ENCODE results near the gene IKZF1.

The IKZF1 gene

DNA sequence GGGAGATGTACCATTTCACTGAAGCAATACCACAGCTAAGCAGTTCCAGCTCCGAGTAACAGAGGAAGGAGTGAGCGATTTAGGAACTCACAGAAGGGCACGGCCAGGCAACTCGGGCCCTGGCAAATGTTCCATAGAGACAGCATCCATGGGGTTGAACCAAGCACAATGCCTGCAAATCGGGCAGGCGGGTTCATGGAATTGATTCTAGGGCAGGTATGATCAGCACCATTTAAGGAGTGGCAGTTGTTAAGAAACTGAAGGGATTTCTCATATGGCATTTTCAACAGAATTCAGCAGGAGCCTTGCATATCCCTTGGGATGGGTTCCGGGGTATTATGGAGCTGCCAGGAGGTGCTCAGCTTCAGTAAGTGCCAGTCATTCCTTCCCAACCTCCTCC, 66.4 kb downstream of the IKZF1 start:
- no peaks in the 10 kb centered on the region for H3K79me1 ChIP-seq (ENCODE audit: low read depth, low read length)
- no peak overlapping the region for H3K4me2 ChIP-seq (ENCODE audit: insufficient read depth, low read length, poor library complexity, severe bottlenecking)
- no peak overlapping the region for H2BK120ac ChIP-seq (ENCODE audit: low read depth, low read length)
- no peak overlapping the region for H2AFZ ChIP-seq (ENCODE audit: low read length)
- no peaks in the 10 kb centered on the region for H3K4me1 ChIP-seq (ENCODE audit: control insufficient read depth in 2 of 2, insufficient read depth in 1 of 2, low read depth in 1 of 2, low read length in 2 of 2)
- no peak overlapping the region for H2BK5ac ChIP-seq (ENCODE audit: low read length)
- no peak overlapping the region for H3K9ac ChIP-seq (ENCODE audit: low read depth, low read length, poor library complexity)
- no peak overlapping the region for H4K91ac ChIP-seq (ENCODE audit: low read depth, low read length, poor library complexity)
- peaks cover 0 to 3% of the 10 kb centered on the region in 2 donors for H3K9me3 ChIP-seq (replicated peaks in 1 of 2; ENCODE audit: control insufficient read depth in 2 of 2, insufficient read depth in 1 of 2, low read depth in 1 of 2, low read length in 2 of 2)
- no peak overlapping the region for H3K4ac ChIP-seq (ENCODE audit: low read length)
- no peak overlapping the region for H2AK5ac ChIP-seq (ENCODE audit: low read depth, low read length)
- H3K27me3 ChIP-seq (ENCODE audit: control insufficient read depth in 3 of 3, insufficient read depth in 3 of 3, low read depth in 1 of 3, low read length in 3 of 3) = no peaks in the 10 kb centered on the region
- no peak overlapping the region for H3K23ac ChIP-seq (ENCODE audit: low read depth, low read length, poor library complexity)
- no peak for DNase-seq (ENCODE audit: low spot score)
- no peak overlapping the region for H3K18ac ChIP-seq (ENCODE audit: low read length)
- H3K27ac ChIP-seq (replicated peaks; ENCODE audit: low read length) = no peak overlapping the region
- no peaks in the 10 kb centered on the region for H3K36me3 ChIP-seq (replicated peaks in 1 of 2; ENCODE audit: control insufficient read depth in 2 of 2, insufficient read depth in 2 of 2, low read length in 2 of 2)
- no peak overlapping the region for H2BK15ac ChIP-seq (ENCODE audit: low read length)
- H3K4me3 ChIP-seq (ENCODE audit: low read length in 2 of 2) = no peak overlapping the region
- H3K14ac ChIP-seq (ENCODE audit: low read length) = no peak overlapping the region
- no peak overlapping the region for H2BK12ac ChIP-seq (ENCODE audit: low read length)
- no peak overlapping the region for H4K8ac ChIP-seq (ENCODE audit: low read depth, low read length)
- no CpG with 5 or more reads among the region's 7 CpGs for WGBS, 2 donors (ENCODE audit: extremely low coverage in 2 of 2, insufficient read length in 2 of 2, insufficient replicate concordance in 1 of 2)

DNA sequence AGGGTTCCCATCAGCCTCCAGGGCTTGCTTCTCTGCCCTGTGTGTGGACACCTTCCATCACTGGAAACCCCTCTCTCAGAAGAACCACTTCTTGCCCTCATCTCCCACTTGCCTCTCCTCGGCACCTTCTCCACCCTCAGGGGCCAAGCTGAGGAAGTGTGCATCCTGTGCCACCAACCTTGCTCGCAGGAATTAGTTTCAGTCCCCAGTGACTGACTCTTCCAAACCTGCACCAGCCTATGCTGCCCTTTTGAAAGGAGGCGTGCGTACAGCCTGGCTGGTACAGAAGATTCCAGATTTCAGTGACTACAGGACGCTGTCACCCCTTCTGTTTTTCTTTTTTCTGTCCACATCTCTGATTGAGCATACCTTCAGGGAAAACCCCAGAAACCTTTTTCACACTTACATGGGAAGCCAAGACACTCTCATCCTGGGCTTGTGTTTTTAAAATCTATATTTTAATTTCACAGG, 67.1 kb downstream of the IKZF1 start:
- no peak overlapping the region for H3K14ac ChIP-seq (ENCODE audit: low read length)
- no peak overlapping the region for H4K91ac ChIP-seq (ENCODE audit: low read depth, low read length, poor library complexity)
- peaks cover 3% of the 10 kb centered on the region in 2 donors for H3K9me3 ChIP-seq (replicated peaks in 1 of 2; ENCODE audit: control insufficient read depth in 2 of 2, insufficient read depth in 1 of 2, low read depth in 1 of 2, low read length in 2 of 2)
- H3K4me1 ChIP-seq (ENCODE audit: control insufficient read depth in 2 of 2, insufficient read depth in 1 of 2, low read depth in 1 of 2, low read length in 2 of 2) = peaks cover 0 to 5% of the 10 kb centered on the region in 2 donors
- H4K8ac ChIP-seq (ENCODE audit: low read depth, low read length) = no peak overlapping the region
- H3K9ac ChIP-seq (ENCODE audit: low read depth, low read length, poor library complexity) = no peak overlapping the region
- H3K4me3 ChIP-seq (ENCODE audit: low read length in 2 of 2) = no peak overlapping the region
- H3K4me2 ChIP-seq (ENCODE audit: insufficient read depth, low read length, poor library complexity, severe bottlenecking) = no peak overlapping the region
- H2AK5ac ChIP-seq (ENCODE audit: low read depth, low read length) = no peak overlapping the region
- H2BK5ac ChIP-seq (ENCODE audit: low read length) = no peak overlapping the region
- no peaks in the 10 kb centered on the region for H3K36me3 ChIP-seq (replicated peaks in 1 of 2; ENCODE audit: control insufficient read depth in 2 of 2, insufficient read depth in 2 of 2, low read length in 2 of 2)
- no peak for DNase-seq (ENCODE audit: low spot score)
- H3K27ac ChIP-seq (replicated peaks; ENCODE audit: low read length) = no peak overlapping the region
- no peaks in the 10 kb centered on the region for H3K27me3 ChIP-seq (ENCODE audit: control insufficient read depth in 3 of 3, insufficient read depth in 3 of 3, low read depth in 1 of 3, low read length in 3 of 3)
- H3K23ac ChIP-seq (ENCODE audit: low read depth, low read length, poor library complexity) = no peak overlapping the region
- no peak overlapping the region for H2AFZ ChIP-seq (ENCODE audit: low read length)
- H3K18ac ChIP-seq (ENCODE audit: low read length) = no peak overlapping the region
- no peaks in the 10 kb centered on the region for H3K79me1 ChIP-seq (ENCODE audit: low read depth, low read length)
- H2BK120ac ChIP-seq (ENCODE audit: low read depth, low read length) = no peak overlapping the region
- H3K4ac ChIP-seq (ENCODE audit: low read length) = no peak overlapping the region
- H2BK15ac ChIP-seq (ENCODE audit: low read length) = no peak overlapping the region
- WGBS, 2 donors (ENCODE audit: extremely low coverage in 2 of 2, insufficient read length in 2 of 2, insufficient replicate concordance in 1 of 2) = no CpG with 5 or more reads among the region's 5 CpGs
- no peak overlapping the region for H2BK12ac ChIP-seq (ENCODE audit: low read length)

DNA sequence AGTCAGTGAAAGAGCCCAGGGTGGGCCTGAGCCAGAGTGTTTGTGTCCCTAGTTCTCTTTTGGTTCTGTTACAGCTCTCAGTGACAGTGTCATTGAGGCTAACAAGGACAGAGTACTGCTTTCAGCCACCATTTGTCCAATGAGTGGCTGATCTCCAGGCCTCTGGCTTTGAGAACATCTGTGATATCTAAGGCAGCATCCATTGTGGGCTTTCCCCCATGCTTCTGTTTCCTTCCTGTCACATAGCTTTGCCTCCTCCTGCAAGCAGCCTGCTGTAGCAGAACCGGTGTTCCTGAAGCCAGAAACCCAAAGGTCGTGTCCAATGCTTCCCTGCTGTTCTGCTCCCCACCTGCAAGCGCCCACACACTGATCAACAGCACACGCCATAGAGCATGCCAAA, 68.4 kb downstream of the IKZF1 start:
- no peak overlapping the region for H3K4me3 ChIP-seq (ENCODE audit: low read length in 2 of 2)
- H3K79me1 ChIP-seq (ENCODE audit: low read depth, low read length) = no peaks in the 10 kb centered on the region
- H2BK5ac ChIP-seq (ENCODE audit: low read length) = no peak overlapping the region
- DNase-seq (ENCODE audit: low spot score) = no peak
- no peak overlapping the region for H2BK120ac ChIP-seq (ENCODE audit: low read depth, low read length)
- no peak overlapping the region for H3K4me2 ChIP-seq (ENCODE audit: insufficient read depth, low read length, poor library complexity, severe bottlenecking)
- no peak overlapping the region for H3K9ac ChIP-seq (ENCODE audit: low read depth, low read length, poor library complexity)
- H3K14ac ChIP-seq (ENCODE audit: low read length) = no peak overlapping the region
- peaks cover 0 to 7% of the 10 kb centered on the region in 2 donors for H3K4me1 ChIP-seq (ENCODE audit: control insufficient read depth in 2 of 2, insufficient read depth in 1 of 2, low read depth in 1 of 2, low read length in 2 of 2)
- H3K36me3 ChIP-seq (replicated peaks in 1 of 2; ENCODE audit: control insufficient read depth in 2 of 2, insufficient read depth in 2 of 2, low read length in 2 of 2) = no peaks in the 10 kb centered on the region
- no peak overlapping the region for H2AK5ac ChIP-seq (ENCODE audit: low read depth, low read length)
- no peak overlapping the region for H2BK12ac ChIP-seq (ENCODE audit: low read length)
- no peaks in the 10 kb centered on the region for H3K27me3 ChIP-seq (ENCODE audit: control insufficient read depth in 3 of 3, insufficient read depth in 3 of 3, low read depth in 1 of 3, low read length in 3 of 3)
- H2AFZ ChIP-seq (ENCODE audit: low read length) = no peak overlapping the region
- peaks cover 3% of the 10 kb centered on the region in 2 donors for H3K9me3 ChIP-seq (replicated peaks in 1 of 2; ENCODE audit: control insufficient read depth in 2 of 2, insufficient read depth in 1 of 2, low read depth in 1 of 2, low read length in 2 of 2)
- H2BK15ac ChIP-seq (ENCODE audit: low read length) = no peak overlapping the region
- no peak overlapping the region for H3K23ac ChIP-seq (ENCODE audit: low read depth, low read length, poor library complexity)
- no CpG with 5 or more reads among the region's 4 CpGs for WGBS, 2 donors (ENCODE audit: extremely low coverage in 2 of 2, insufficient read length in 2 of 2, insufficient replicate concordance in 1 of 2)
- no peak overlapping the region for H3K27ac ChIP-seq (replicated peaks; ENCODE audit: low read length)
- no peak overlapping the region for H4K8ac ChIP-seq (ENCODE audit: low read depth, low read length)
- no peak overlapping the region for H3K4ac ChIP-seq (ENCODE audit: low read length)
- no peak overlapping the region for H4K91ac ChIP-seq (ENCODE audit: low read depth, low read length, poor library complexity)
- no peak overlapping the region for H3K18ac ChIP-seq (ENCODE audit: low read length)

DNA sequence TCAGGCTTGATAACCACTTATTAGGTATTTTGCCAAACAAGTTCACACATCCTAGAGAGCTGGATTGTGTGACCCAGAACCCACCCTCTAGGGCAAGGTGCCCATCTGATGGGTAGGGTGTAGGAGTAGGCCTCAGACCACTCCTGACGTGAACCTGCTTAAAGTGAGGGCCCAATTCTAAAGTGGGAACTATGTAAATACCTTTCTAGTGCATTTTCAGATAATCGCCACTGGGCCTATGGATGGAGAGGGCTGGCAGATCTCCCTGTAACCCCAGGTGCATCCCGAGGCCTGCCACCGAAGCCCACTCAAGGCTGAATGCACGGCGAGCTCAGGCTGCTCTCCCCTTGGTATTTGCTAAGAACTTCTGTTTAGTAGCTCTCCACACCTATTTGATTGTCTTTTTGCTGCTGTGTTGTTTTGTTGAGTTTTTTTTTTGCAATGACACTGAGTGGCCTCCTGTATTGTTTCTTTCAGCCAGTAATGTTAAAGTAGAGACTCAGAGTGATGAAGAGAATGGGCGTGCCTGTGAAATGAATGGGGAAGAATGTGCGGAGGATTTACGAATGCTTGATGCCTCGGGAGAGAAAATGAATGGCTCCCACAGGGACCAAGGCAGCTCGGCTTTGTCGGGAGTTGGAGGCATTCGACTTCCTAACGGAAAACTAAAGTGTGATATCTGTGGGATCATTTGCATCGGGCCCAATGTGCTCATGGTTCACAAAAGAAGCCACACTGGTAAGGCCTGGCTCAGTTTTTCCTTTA, 71.7 kb downstream of the IKZF1 start:
- H3K18ac ChIP-seq (ENCODE audit: low read length) = no peak overlapping the region
- no peak for DNase-seq (ENCODE audit: low spot score)
- no peak overlapping the region for H3K9ac ChIP-seq (ENCODE audit: low read depth, low read length, poor library complexity)
- H2BK12ac ChIP-seq (ENCODE audit: low read length) = no peak overlapping the region
- H3K4me3 ChIP-seq (ENCODE audit: low read length in 2 of 2) = no peak overlapping the region
- H3K79me1 ChIP-seq (ENCODE audit: low read depth, low read length) = no peaks in the 10 kb centered on the region
- no peak overlapping the region for H4K91ac ChIP-seq (ENCODE audit: low read depth, low read length, poor library complexity)
- no peak overlapping the region for H3K4me2 ChIP-seq (ENCODE audit: insufficient read depth, low read length, poor library complexity, severe bottlenecking)
- H3K9me3 ChIP-seq (replicated peaks in 1 of 2; ENCODE audit: control insufficient read depth in 2 of 2, insufficient read depth in 1 of 2, low read depth in 1 of 2, low read length in 2 of 2) = peaks cover 0 to 3% of the 10 kb centered on the region in 2 donors
- H3K27ac ChIP-seq (replicated peaks; ENCODE audit: low read length) = peak overlapping the region; percentile 12
- H3K36me3 ChIP-seq (replicated peaks in 1 of 2; ENCODE audit: control insufficient read depth in 2 of 2, insufficient read depth in 2 of 2, low read length in 2 of 2) = no peaks in the 10 kb centered on the region
- H2BK15ac ChIP-seq (ENCODE audit: low read length) = no peak overlapping the region
- H3K14ac ChIP-seq (ENCODE audit: low read length) = no peak overlapping the region
- H3K23ac ChIP-seq (ENCODE audit: low read depth, low read length, poor library complexity) = no peak overlapping the region
- no peak overlapping the region for H2AK5ac ChIP-seq (ENCODE audit: low read depth, low read length)
- no peak overlapping the region for H2BK120ac ChIP-seq (ENCODE audit: low read depth, low read length)
- WGBS, 2 donors (ENCODE audit: extremely low coverage in 2 of 2, insufficient read length in 2 of 2, insufficient replicate concordance in 1 of 2) = no CpG with 5 or more reads among the region's 15 CpGs
- H3K27me3 ChIP-seq (ENCODE audit: control insufficient read depth in 3 of 3, insufficient read depth in 3 of 3, low read depth in 1 of 3, low read length in 3 of 3) = no peaks in the 10 kb centered on the region
- no peak overlapping the region for H3K4ac ChIP-seq (ENCODE audit: low read length)
- no peak overlapping the region for H4K8ac ChIP-seq (ENCODE audit: low read depth, low read length)
- H2BK5ac ChIP-seq (ENCODE audit: low read length) = no peak overlapping the region
- H2AFZ ChIP-seq (ENCODE audit: low read length) = no peak overlapping the region
- H3K4me1 ChIP-seq (ENCODE audit: control insufficient read depth in 2 of 2, insufficient read depth in 1 of 2, low read depth in 1 of 2, low read length in 2 of 2) = peaks cover 0 to 10% of the 10 kb centered on the region in 2 donors
